Right forelimb (tissue), 1 donor: Measurements from ENCODE around the gene GLIS2.
A peak's percentile ranks its signal among the peaks of the same experiment; 100 is the strongest.

ENCODE experiments used
- DNase-seq: peaks from one replicate; pipeline ENCODE4 v3.0.0-alpha.2; 2018

GLIS2 gene

DNA sequence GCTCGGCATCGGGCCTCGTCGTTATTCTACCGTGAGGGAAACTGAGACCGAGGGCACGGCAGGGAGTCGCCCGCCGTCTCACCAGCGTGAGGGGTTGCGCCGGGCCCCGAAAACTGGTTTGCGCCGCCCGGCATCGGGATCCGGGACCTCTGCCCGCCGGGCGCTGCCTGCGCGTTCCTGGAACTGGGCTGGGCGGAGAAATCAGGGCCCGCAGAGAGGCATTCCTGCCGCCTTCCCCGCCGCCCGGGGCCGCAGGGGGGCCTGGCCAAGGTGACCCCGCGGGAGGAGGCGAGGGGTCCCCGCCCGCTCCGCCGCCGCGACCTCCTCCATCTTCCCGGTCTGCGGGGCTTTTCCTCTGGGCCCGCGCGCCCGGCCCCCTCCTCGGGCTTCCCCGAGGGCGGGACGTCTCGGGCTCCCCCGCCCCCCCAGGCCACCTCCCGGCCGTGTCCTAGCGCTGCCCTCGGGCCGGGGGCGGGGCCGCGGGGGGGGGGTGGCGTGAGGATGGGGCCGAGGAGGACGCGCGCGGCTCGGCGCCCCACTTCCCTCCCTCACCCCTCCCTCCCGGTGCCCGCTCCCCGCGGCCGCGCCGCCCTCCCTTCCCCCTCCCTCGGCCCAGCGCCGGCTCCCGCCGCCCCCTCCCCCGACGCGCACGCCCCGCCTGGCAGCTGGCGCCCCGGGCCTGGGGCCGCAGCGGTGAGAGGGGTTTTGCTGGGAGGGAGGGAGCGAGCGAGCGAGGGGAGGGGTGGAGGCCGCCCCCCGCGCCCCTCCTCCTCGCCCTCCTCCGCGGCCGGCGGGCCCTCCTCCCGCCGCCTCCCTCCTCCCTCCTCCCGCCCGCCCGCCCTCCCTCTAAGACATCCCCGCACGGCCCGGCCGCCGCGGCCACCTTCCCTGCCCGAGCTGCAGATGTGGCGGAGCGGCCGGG lies at the start of gene GLIS2:
Gene GLIS2 (plus strand): TSS at position 882 of the 922 bp plus-strand sequence. CDS start 16,214 bp downstream, outside the sequence.
- DNase-seq: peak; percentile 92

DNA sequence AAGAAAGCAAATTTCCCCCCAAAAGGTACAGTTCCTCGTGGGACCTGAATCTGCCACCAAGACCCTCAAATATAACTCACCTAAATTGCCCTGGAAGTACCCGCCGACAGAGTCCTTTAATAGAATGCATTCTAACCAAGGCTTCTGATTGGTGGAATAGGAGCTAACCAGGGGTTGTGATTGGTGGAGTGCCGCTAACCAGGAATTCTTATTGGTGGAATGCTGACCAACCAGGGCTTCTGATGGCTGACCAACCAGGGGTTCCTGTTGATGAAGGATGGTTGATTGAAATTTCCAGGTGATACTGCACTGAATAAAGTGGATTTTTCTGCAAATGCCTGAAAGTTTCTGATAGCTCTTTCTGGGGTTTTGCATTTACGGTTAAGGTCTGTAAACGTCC lies 49.5 kb upstream of the GLIS2 start:
- DNase-seq: no peak

DNA sequence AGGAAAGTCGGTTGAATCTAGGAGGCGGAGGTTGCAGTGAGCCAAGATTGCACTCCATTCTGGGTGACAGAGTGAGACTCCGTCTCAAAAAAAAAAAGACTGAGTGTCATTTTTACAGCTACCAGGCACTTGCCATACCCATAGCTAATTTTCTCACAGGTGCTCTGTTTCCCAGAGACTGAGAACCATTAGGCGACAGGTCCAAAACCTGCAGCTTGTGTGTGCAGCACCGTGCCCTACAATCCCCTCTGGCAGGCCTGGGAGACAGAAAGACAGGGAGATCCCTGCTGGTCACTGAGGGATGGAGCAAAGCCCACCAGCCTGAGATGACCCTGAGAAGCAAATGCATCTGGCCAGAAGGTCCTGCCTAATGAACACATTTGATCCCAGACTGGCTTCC lies 45.8 kb upstream of the GLIS2 start:
- DNase-seq: no peak

DNA sequence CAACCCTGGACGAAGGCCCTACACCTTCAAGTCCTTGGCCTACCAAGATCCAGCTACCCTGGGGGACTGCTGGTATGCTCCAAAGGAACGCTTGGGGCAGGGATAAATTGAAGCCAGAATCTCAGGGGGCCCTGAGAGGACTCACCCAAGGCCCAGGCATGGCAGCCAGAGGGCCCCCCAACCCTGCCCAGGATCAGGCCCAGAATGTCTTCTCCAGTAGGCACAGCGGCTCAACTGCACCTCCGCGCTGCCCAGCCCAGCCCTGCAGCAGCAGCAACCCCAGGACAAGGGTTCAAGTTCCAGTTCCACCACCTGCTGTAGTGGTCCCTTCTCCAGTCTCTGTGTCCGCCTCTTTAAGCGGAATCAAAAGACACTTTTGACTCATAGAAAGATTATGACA lies 45.3 kb upstream of the GLIS2 start:
- DNase-seq: no peak

DNA sequence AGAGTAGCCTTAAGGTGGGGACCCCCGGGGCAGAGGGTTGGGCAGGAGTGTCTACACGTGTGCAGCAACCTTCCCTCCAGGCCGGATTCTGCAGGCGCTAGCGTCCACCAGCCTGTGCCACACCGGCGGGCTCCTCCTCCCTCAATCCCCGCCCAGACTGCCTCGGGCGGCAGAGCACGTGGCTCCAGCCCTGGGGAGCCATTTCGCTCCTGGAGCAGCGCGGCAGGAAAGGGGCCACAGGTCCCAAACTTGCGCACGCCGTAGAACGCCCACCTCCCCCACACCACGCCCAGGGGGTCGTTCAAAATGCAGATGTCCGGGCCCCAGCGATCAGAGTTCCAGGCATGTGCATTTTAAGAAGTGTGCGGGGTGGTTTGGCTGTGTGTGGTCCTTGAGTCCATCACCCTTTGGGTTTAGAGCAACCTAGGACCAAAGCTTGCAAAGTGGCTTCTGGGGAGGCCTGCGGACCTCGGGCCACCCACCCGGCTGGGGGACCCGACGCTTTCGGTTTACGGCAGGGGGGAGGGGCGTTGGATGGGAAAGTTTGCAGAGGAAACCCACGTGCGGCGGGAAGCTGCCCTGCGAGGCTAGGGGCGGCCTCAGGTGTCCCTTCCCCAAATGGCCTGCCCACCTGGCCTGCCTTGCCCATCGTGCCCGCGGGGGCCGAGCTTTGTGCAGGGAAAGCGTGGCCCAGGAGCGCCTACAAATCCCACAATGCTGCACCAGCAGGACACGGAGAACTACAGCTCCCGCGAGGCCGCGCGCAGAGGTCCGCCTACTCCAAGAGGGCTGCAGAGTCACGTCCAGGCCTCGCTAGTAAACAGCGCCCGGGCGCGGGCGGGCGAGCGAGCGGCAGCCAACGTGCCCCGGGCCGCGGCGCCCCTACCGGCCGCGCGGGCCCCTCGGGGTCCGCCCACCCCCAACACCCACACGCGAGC lies 44.4 kb upstream of the GLIS2 start:
- DNase-seq: peak; percentile 93

DNA sequence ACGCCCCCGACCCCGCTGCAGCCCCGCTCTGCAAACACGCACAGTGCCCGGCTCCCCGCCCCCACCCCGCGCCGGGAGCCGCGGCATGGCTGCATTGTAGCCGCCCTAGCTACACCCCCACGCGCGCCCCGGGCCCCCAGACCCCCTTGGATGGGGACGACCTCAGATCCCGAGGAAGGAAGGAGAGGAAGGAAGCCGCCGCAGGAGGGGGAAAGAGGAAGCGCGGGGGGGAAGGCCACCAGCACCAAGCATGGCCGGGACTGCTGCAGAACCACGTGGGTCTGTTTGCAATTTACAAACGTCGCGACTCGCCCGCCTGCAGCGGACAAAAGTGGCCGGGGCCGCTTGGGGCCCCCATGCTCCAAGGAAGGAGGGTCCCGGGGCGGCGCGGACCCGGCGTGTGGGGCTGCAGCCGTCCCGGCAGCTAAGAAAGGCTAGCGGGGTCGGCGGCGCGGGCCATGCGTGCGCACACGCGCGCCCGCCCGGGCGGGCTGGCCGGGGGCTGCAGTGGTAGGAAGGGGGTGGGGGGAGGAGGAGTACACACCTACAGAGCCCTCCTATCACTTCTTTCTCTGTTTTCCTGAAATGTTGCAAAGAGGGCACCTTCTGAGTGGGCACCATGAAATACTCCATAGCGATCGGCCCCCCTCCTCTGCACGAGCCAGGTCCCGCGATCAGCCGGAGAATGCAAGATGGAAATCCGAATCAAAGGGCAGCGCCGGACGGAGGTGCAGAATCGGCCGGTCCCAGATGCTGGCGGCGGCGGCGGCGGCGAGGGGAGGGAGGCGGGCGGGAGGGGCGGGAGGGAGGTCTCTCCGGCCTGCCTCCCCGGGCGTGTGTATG lies 43.5 kb upstream of the GLIS2 start:
- DNase-seq: peak; percentile 76

DNA sequence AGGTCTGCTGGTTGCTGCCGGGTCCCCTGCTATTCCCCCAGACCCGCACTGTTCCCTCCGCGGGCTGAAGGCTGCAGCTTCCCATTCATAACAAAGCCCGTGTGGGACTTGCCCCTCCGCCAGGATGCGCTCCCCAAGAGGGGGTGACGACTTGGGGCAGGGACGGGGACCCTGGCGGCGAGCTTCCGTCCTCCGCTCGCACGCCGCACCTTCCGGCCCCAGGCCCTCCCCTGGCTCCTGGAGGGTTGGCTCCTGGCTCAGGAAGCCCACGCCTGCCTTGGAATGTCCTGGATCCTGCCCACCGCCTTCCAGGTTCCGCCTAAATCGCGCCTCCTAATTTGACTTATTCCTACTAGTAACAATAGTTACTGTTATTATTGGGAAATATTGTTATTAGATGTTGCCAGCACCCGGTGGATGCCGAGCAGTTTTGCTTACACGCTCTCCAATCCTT lies 42.0 kb upstream of the GLIS2 start:
- no peak for DNase-seq

DNA sequence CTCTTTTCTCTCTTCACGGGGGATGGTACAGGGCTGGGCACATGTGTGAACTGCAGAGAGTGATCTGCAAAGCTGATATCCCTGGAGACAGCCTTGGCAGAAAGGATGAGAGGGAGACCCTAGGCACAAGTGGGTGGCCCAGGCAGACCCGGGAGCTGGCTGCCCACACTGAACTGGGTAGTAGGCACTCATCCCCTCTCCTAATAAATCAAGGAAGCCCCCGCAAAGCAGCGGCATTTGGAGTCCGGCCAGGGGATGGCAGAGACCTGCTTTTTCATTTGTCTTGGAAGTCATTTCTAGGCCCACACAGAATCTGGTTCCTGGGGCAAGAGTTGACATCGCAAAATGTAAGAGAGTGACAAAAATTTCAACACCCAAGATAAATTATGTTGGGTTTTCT lies 40.0 kb upstream of the GLIS2 start:
- DNase-seq: no peak

DNA sequence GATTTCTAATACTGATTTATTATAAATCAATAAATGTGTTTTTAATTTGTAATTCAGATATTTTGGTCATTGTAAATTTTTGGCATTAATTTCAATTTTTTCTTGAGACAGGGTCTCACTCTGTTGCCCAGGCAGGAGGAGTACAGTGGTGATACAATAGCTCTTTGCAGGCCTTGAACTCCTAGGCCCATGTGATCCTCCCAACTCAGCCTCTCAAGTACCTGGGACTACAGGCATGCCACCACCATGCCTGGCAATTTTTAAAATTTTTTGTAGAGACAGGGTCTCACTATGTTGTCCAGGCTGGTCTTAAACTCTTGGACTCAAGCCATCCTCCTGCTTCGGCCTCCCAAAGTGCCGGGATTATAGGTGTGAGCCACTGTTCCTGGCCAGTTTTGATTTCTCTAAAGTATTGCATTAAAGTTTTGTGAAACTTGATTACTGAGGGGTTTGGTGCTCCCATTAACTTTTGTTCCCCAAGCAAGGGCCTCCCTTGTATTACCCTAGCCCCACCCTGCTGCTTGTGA lies 37.8 kb upstream of the GLIS2 start:
- DNase-seq: no peak

DNA sequence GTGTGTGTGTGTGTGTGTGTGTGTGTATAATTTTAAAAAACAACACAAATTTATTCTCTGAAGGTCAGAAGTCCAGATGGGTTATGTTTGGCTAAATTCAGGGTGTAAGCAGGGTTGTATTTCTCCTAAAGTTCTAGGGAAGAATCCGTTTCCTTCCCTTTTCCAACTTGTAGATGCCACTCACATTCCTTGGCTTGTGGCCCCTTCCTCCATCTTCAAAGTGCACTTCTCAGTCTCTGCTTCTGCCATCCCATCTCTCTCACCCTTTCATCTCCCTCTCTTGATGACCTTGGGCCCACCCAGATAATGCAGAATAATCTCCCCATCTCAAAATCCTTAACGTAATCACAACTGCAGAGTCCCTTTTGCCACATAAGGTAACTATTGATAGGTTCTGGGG lies 35.2 kb upstream of the GLIS2 start:
- DNase-seq: no peak

DNA sequence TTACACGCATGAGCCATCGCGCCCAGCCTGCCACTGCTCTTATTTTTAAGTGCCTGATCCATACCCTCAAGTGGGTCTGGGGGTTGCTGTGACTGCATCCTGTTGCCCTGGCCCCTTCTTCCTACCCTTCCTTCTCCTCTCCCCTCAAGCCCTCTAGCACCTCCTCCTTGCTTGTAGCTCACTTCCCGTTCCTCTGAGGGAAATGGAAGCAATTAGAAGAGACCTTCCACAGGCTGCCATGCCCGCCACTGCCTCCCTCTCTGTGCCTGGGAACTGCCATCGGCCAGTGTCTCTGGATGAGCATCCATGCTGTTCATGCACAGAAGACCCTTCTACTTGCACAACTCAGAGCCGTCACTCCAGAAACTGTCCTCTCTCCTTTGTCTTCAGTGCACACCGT lies 32.4 kb upstream of the GLIS2 start:
- DNase-seq: no peak

DNA sequence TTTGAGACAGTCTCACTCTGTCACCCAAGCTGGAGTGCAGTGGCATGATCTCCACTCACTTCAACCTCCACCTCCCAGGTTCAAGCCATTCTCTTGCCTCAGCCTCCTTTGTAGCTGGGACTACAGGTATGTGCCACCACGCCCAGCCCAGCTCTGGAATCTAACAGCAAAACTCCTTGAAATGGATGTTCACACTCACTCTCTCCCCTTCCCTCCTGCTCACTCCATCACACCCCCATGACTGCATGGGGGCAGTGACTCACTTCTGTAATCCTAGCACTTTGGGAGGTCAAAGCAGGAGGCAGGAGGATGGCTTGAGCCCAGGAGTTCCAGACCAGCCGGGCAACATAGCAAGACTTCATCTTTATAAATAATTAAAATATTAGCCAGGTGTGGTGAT lies 31.9 kb upstream of the GLIS2 start:
- no peak for DNase-seq

DNA sequence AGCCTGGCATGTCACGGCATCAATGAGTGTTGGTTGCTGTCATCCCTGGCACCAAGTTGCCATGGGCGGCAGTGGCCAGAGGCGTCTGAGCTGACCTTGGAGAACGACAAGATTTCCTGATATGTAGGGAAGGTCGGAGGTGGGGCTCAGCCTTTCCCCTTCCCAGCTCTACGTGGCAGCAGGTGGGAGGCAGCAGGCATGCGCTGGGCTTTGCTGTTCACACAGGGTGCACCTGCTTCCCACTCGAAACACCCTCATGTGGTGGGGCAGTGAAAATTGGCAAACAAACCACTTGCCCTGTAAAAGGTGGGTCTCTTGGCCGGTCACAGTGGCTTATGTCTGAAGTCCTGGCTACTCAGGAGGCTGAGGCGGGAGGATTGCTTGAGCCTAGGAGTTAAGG lies 30.7 kb upstream of the GLIS2 start:
- no peak for DNase-seq

DNA sequence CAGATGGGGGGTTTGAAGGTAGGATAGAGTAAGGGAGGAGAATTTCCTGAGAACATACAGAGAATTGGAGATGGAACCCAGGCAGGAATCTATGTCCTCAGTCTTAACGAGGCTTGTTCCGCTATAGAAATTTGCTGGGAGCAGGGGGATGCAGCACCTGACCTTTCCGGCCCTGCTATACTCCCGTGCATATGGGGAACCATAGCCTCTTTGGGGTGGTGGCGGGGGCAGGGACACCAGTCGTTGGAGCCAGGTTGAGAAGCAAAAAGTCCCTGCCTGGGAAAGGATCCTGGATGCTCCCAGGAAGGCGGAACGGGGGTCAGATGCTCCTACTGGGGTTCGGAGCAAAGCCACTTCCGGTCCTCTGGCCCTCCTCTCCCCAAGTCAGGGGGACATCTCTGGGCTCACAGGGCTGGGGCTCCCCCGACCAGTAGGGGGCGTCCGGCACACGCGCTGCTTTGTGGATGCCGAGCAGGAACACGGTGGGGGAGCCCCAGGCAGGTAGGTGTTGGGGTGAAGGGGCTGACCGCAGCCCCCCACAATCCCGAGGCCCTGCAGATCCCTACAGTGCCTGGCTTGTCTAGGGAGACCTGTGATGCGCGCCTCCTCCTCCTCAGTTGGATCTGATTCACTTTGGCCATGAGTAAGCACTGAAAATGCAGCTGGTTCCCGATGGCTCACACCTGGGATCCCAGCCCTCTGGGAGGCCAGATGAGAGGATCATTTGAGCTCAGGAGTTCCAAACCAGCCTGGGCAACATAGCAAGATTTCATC lies 27.5 kb upstream of the GLIS2 start:
- peak; percentile 74 for DNase-seq

DNA sequence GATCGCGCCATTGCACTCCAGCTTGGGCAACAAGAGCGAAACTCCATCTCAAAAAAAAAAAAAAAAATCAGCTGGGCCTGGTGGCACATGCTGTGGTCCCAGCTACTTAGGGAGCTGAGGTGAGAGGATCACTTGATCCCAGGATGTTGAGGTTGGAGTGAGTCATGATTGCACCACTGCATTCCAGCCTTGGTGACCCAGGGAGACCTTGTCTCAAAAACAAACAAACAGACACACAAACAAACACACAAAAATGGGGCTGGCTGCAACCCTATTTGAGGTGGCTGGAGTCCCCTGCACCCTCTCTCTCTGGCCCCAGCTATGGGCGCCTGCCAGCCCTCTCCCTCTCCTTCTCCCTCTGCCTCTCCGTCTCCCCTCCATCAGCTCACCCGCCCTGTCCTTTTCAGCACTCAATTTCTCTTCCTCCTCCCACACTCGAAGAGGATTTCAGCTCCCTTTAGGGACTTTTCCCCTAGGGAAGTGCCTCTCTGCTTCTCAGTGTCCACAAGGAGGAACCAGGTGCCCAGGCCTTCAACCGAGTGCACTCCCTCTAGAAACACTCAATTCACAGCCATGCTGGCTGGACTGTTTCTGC lies 25.5 kb upstream of the GLIS2 start:
- no peak for DNase-seq

DNA sequence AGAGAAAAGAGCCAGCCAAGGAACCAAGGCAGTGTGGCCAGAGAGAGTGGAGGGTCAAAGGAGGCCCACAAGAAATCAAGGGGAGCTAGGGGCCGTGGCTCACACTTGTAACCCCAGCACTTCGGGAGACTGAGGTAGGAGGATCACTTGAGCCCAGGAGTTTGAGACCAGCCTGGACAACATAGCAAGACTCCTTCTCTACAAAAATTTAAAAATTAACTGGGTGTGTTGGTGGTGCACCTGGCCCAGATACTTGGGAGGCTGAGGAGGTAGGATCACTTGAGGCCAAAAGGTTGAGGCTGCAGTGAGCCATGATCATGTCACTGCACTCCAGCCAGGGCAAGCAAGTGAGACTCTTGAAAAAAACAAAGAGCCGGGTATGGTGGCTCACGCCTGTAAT lies 24.2 kb upstream of the GLIS2 start:
- no peak for DNase-seq

DNA sequence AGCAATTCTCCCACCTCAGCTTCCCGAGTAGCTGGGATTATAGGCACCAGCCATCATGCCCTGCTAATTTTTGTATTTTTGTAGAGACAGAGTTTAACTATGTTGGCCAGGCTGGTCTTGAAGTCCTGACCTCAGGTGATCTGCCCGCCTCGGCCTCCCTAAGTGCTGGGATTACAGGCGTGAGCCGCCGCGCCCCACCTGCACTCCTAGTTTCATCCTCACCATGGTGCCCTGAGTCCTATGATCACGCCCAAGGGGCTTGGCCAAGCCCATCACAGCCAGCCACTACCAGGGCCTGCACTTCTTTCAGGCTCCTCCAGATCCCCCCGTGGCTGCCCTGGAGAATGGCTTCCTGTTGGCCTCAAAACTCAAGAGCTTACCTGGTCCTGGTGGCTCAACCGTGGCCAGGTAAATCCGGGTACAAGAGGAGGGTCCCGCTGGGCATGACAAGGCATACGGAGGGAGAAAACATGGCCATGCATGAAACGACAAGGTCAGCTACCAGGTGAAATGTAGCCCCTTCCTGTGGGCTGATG lies 22.6 kb upstream of the GLIS2 start:
- DNase-seq: no peak

DNA sequence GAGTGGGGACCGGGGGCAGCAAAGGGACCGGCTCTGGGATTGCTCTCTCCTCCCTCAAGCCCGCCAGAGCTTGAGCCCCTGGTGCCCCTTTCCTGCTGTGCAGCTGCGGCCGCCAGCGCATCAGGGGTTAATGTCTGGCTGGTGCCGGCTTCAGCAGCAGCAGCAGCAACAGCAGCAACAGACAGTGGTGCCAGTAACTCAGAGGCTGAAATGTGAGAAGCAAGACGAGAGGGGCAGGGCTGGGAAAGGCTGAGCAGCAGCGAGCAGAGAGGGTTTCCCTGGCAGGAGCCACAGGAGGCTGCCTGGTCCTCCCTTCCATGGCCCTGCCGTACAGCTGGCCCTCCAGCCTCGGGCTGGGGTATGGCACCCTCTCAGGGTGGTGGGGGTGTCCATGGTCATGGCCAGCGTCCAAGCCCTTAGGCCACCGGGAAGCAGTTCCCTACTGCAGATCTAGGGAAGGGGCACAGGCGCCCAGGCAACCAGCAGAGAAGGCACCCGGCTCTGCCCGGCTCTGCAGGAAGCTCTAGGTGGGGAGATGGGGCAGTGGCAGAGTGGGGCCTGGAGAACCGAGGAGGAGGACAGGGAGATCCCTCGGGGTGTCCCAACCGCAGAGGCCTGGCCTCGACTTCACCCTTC lies 21.9 kb upstream of the GLIS2 start:
- DNase-seq: peak; percentile 87

DNA sequence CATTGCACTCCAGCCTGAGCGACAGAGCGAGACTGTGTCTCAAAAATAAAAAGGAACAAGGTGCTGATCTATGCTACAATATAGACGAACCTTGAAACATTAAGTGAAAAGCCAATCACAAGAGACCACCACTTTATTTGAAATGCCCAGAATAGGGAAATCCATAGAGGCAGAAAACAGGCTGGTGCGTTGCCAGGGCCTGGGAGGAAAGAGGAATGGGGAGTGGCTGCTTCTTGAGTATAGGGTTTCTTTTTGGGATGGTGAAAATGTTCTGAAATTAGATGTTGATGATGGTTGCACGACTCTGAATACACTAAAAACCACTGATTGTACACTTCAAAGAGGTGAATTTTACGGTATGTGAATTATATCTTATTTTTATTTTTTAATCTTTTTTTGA lies 20.3 kb upstream of the GLIS2 start:
- DNase-seq: no peak

DNA sequence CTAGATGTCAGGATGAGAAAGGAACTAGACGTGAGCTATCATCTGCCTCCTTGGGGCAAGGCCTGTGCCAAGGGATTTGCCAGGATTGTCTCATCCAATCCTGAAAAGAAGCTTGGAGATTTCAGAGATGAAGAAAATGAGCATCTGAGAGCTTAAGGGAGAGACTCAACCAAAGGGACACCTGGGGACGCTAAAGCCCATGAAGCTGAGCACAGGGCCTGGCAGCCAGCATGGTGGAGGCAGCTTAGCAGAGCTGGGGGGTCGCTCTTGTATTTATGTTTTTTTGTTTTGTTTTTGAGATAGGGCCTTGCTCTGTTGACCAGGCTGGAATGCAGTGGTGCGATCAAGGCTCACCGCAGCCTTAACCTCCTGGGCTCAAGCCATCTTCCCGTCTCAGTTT lies 18.4 kb upstream of the GLIS2 start:
- no peak for DNase-seq
